HCT116 (cell line): ENCODE measurements around the gene EMILIN1. TPM values are rescaled to one million over a fixed set of nuclear protein-coding genes. Genes with fewer than 3 reads are reported as not detected.

ENCODE experiments used
- ATAC-seq: fragments of 200-7000 bp; cut with Tn5 transposase; 2 replicates; pipeline ENCODE4 v1.9.1; 2020; ENCODE audit warnings: mild to moderate bottlenecking, moderate library complexity
- BruUV-seq: library from RNA; stranded (reverse); fragments of 400-500 nt; replicated peaks from 2 replicates; lab custom pipeline; 2021; lab: Mats Ljungman, UMichigan
- CTCF ChIA-PET: fragments of 300-600 bp; sonication (Branson Sonifier 250); formaldehyde crosslinking; loops from one replicate; lab custom pipeline; 2021; ENCODE audit warnings: antibody characterized with exemption; lab: Charles Lee
- POLR2A ChIA-PET: fragments of 300-600, 350-600 bp; sonication (Branson Sonifier 250); formaldehyde crosslinking; loops from one replicate; lab custom pipeline; 2021; ENCODE audit warnings: antibody characterized with exemption; lab: Charles Lee
- RAD21 ChIA-PET, 2 experiments: fragments of 300-600 bp; sonication (Branson Sonifier 250); formaldehyde crosslinking; loops; one replicate each; lab custom pipeline; 2023; ENCODE audit warnings: low total read pairs in 2 of 2; ENCODE audit not compliant: uncharacterized antibody in 2 of 2, unreplicated experiment in 2 of 2, low non-redundant PET in 1 of 2; lab: Charles Lee
- DNase-seq: peaks from one replicate; pipeline ENCODE4 v3.0.0-alpha.2; 2010; ENCODE audit warnings: low read depth, low spot score
- H2AFZ ChIP-seq: fragments of 200-600 bp; shearing (Covaris generic), sonication (generic); 2 replicates; pipeline ENCODE4 v1.6.1; 2017; ENCODE audit warnings: low read depth, mixed run types, mixed read lengths, antibody characterized with exemption, low read length; ENCODE audit not compliant: poor library complexity, severe bottlenecking
- H3K27ac ChIP-seq: 2 replicates; pipeline ENCODE4 v1.5.1; 2012; ENCODE audit warnings: low read depth, low read length
- H3K27me3 ChIP-seq: fragments of 200-600 bp; sonication (generic); 2 replicates; pipeline ENCODE4 v1.6.1; 2016; ENCODE audit warnings: mixed run types, low read length, mixed read lengths; ENCODE audit not compliant: insufficient read depth
- H3K36me3 ChIP-seq, 2 experiments: fragments of 200-500 bp in 1 of 2; fragments of 200-600 bp in 1 of 2; sonication (Bioruptor generic) in 1 of 2; sonication (generic) in 1 of 2; 2 replicates each; pipeline versions ENCODE4 v1.5.1 to v1.6.1; 2014 to 2016; ENCODE audit warnings: low read length in 2 of 2, inconsistent platforms in 1 of 2, mixed read lengths in 1 of 2, mixed run types in 1 of 2; ENCODE audit not compliant: insufficient read depth in 2 of 2, control insufficient read depth in 1 of 2
- H3K4me1 ChIP-seq, 2 experiments: fragments of 200-600 bp in 1 of 2; sonication (generic) in 1 of 2; 2 replicates each; pipeline versions ENCODE4 v1.5.1 to v1.6.1; 2012 to 2017; ENCODE audit warnings: low read length in 2 of 2, inconsistent platforms in 1 of 2, mild to moderate bottlenecking in 1 of 2, mixed read lengths in 1 of 2, mixed run types in 1 of 2, moderate library complexity in 1 of 2; ENCODE audit not compliant: insufficient read depth in 2 of 2, control insufficient read depth in 1 of 2
- H3K4me2 ChIP-seq: fragments of 200-600 bp; sonication (generic); 2 replicates; pipeline ENCODE4 v1.6.1; 2017; ENCODE audit warnings: mixed run types, low read length, mixed read lengths
- H3K4me3 ChIP-seq, 2 experiments: fragments of 200-600 bp in 1 of 2; sonication (generic) in 1 of 2; replicated peaks in 1 of 2; 2 replicates each; pipeline ENCODE4 v1.5.1; 2011 to 2016; ENCODE audit warnings: low read length in 2 of 2, control low read depth in 1 of 2, low read depth in 1 of 2, mild to moderate bottlenecking in 1 of 2, mixed read lengths in 1 of 2, mixed run types in 1 of 2
- H3K79me2 ChIP-seq: fragments of 200-600 bp; sonication (generic); 2 replicates; pipeline ENCODE4 v1.6.1; 2017; ENCODE audit warnings: mild to moderate bottlenecking, mixed run types, low read length, moderate library complexity, mixed read lengths; ENCODE audit not compliant: insufficient read depth
- H3K9ac ChIP-seq: fragments of 200-600 bp; sonication (generic); 2 replicates; pipeline ENCODE4 v1.6.1; 2016; ENCODE audit warnings: low read length, mixed read lengths
- H3K9me2 ChIP-seq: fragments of 200-600 bp; sonication (generic), shearing (Covaris generic); 2 replicates; pipeline ENCODE4 v1.6.1; 2017; ENCODE audit warnings: mixed run types, mild to moderate bottlenecking, moderate library complexity; ENCODE audit not compliant: insufficient read depth
- H3K9me3 ChIP-seq, 2 experiments: fragments of 200-500 bp in 1 of 2; fragments of 200-600 bp in 1 of 2; sonication (Bioruptor generic) in 1 of 2; sonication (generic) in 1 of 2; 2 replicates each; pipeline ENCODE4 v1.6.1; 2014 to 2017; ENCODE audit warnings: low read length in 2 of 2, mixed read lengths in 2 of 2, inconsistent platforms in 1 of 2, low read depth in 1 of 2, mild to moderate bottlenecking in 1 of 2, mixed run types in 1 of 2, moderate library complexity in 1 of 2; ENCODE audit not compliant: control insufficient read depth in 1 of 2, insufficient read depth in 1 of 2
- H4K20me1 ChIP-seq: fragments of 200-600 bp; sonication (generic), shearing (Covaris generic); 2 replicates; pipeline ENCODE4 v1.6.1; 2017; ENCODE audit warnings: mixed run types, mild to moderate bottlenecking, moderate library complexity; ENCODE audit not compliant: insufficient read depth
- CBX3 ChIP-seq: IDR thresholded peaks from 2 replicates; pipeline ENCODE4 v1.6.1; 2012; ENCODE audit warnings: low read depth
- EZH2phosphoT487 ChIP-seq: fragments of 200-600 bp; IDR thresholded peaks from 2 replicates; pipeline ENCODE4 v1.6.1; 2018; ENCODE audit warnings: antibody characterized with exemption, borderline replicate concordance
- FOSL1 ChIP-seq: IDR thresholded peaks from 2 replicates; pipeline ENCODE4 v1.6.1; 2012; ENCODE audit warnings: low read depth
- JUND ChIP-seq: IDR thresholded peaks from 2 replicates; pipeline ENCODE4 v1.6.1; 2012
- RAD21 ChIP-seq: IDR thresholded peaks from 2 replicates; pipeline ENCODE4 v1.6.1; 2012; ENCODE audit warnings: low read depth, mild to moderate bottlenecking
- SIN3A ChIP-seq: IDR thresholded peaks from 2 replicates; pipeline ENCODE4 v1.6.1; 2012; ENCODE audit warnings: low read depth
- SP1 ChIP-seq: IDR thresholded peaks from 2 replicates; pipeline ENCODE4 v1.6.1; 2012; ENCODE audit warnings: low read depth
- SRF ChIP-seq: IDR thresholded peaks from 2 replicates; pipeline ENCODE4 v1.6.1; 2012; ENCODE audit warnings: low read depth
- intact Hi-C: fragments of 100-400 bp; cut with micrococcal nuclease; formaldehyde crosslinking; loops from 2 replicates; pipeline ENCODE4 v1.10.0; 2022
- total RNA-seq: library from RNA; stranded (reverse); gene quantifications from one replicate; pipeline ENCODE4 v1.2.1, GENCODE V29; 2021; ENCODE audit not compliant: unreplicated experiment

EMILIN1 gene
- total RNA-seq, 1 experiment from 2014 or later = 0.59 TPM

DNA sequence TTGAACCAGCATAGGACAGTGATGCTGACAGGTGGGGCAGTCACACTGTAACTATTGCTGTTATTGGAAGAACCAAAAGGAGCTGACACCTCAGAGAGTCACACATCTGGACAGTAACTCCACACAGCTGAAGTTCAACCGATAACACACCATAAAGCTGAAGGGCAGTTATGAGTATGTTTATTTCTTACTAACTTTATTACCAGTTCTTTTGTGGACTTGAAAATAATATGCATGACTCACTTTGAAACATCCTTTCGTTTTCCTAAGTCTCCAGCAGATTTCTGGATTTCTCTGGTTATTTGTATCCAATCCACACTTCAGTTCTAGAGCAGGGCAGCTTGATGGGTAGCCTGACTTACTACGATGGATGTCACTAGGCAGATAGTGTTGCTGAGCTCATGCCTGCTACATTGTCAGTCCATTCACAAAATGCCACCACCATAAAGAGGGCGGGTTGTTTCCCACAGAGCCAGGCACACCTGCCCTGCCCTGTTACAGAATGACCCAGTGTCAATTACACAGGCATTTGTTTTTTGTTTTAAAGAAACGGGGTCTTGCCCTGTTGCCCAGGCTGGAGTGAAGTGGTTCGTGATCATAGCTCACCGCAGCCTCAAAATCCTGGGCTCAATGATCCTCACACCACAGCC is 35.3 kb upstream of the EMILIN1 start:
- intact Hi-C loops = no loop called here
- Histone ChIP-seq H3K27me3 (no peaks in the 10 kb centered on the region), H3K4me2 (no peak overlapping the region), H4K20me1 (peaks cover 5% of the 10 kb centered on the region; the same call in 1 of the 2 replicates), H3K9me2 (no peaks in the 10 kb centered on the region), H3K9me3 (no peaks in the 10 kb centered on the region), H3K27ac (no peak overlapping the region), H3K4me3 (no peak overlapping the region), H2AFZ (no peak overlapping the region), H3K9ac (no peak overlapping the region), H3K36me3 (peaks cover 15 to 19% of the 10 kb centered on the region in 2 experiments; a peak in 3 of 4 replicates), H3K79me2 (no peaks in the 10 kb centered on the region), H3K4me1 (no peaks in the 10 kb centered on the region)
- TF ChIP-seq JUND = no peak
- TF ChIP-seq SP1 = no peak
- no peak for TF ChIP-seq CBX3
- no peak for TF ChIP-seq EZH2phosphoT487
- no peak for TF ChIP-seq RAD21
- TF ChIP-seq SIN3A = no peak
- ATAC-seq (no peak), DNase-seq (no peak)
- no TSS peak for BruUV-seq
- ChIA-PET RAD21 (no interaction called here), POLR2A (interaction anchor here (0.6 kb wide), 1 partner anchor 32 kb away, joined by 3 read pairs; no protein-coding TSS in a partner anchor), CTCF (no interaction called here)

- CTCF ChIA-PET = interaction anchor here (1.3 to 2.3 kb wide), 4 partner anchors 33 to 203 kb away, joined by 3 to 21 read pairs (median 4); no protein-coding TSS in a partner anchor
These were observed 28.8 kb upstream of the EMILIN1 start for GRCh38 chr2:27049422-27050280.

More at GRCh38 chr2:27049422-27050280, 28.8 kb upstream of the EMILIN1 start:
- no TSS peak for BruUV-seq
- Histone ChIP-seq H3K4me3 (peak overlapping the region; percentile 44 to 94), H3K27me3 (no peaks in the 10 kb centered on the region), H3K4me2 (peak overlapping the region; percentile 100), H4K20me1 (no peaks in the 10 kb centered on the region), H3K79me2 (no peaks in the 10 kb centered on the region), H3K4me1 (peaks cover 11 to 25% of the 10 kb centered on the region in 2 experiments), H3K9ac (peak overlapping the region; percentile 57), H3K9me2 (no peaks in the 10 kb centered on the region), H3K27ac (peak overlapping the region; percentile 61), H3K36me3 (no peaks in the 10 kb centered on the region), H3K9me3 (no peaks in the 10 kb centered on the region), H2AFZ (no peak overlapping the region)
- intact Hi-C loops = loop anchor here (1.0 kb wide), 2 partner anchors 17 to 88 kb away; partner anchors contain the start of gene TMEM214
- POLR2A ChIA-PET = interaction anchor here (0.9 to 1.0 kb wide), 2 partner anchors 16 to 37 kb away, joined by 3 read pairs; partner anchors contain the start of gene KHK
- DNase-seq (no peak), ATAC-seq (no peak; the same call in 1 of the 2 replicates)
- TF ChIP-seq FOSL1 (no peak), SRF (no peak)
- RAD21 ChIA-PET = interaction anchor here in 1 of 2 experiments (2.1 kb wide), 1 partner anchor 88 kb away, joined by 7 read pairs; no protein-coding TSS in a partner anchor
